Measurements from ENCODE around the gene EIF2D.
A peak's percentile ranks its signal among the peaks of the same experiment; 100 is the strongest.

The EIF2D gene

GRCh38 chr1:206556750-206557635 is 55.3 kb downstream of the EIF2D start:
- TF ChIP-seq REST (IDR thresholded peaks at IDR 0.05; ENCODE audit: insufficient read depth in 1 of 2, low read depth in 2 of 2, low read length in 2 of 2): peak; percentile 37 to 80; a peak in 3 of 4 replicates
- no peak for TF ChIP-seq SIN3A (IDR thresholded peaks at IDR 0.05; ENCODE audit: borderline replicate concordance, insufficient read depth, low read length)
- no peak; the same call in 1 of the 2 replicates for TF ChIP-seq POLR2AphosphoS5 (IDR thresholded peaks at IDR 0.05; ENCODE audit: low read depth, low read length)
- TF ChIP-seq FOXP2 (optimal IDR thresholded peaks at IDR 0.05; ENCODE audit: borderline replicate concordance, extremely low read depth, extremely low read length, insufficient read depth): peak; percentile 54

GRCh38 chr1:206556047-206556749 is 56.1 kb downstream of the EIF2D start:
- no peak for TF ChIP-seq POLR2AphosphoS5 (IDR thresholded peaks at IDR 0.05; ENCODE audit: low read depth, low read length)
- TF ChIP-seq REST (IDR thresholded peaks at IDR 0.05; ENCODE audit: insufficient read depth in 1 of 2, low read depth in 2 of 2, low read length in 2 of 2): no peak
- TF ChIP-seq SIN3A (IDR thresholded peaks at IDR 0.05; ENCODE audit: borderline replicate concordance, insufficient read depth, low read length): no peak
- TF ChIP-seq TAF1 (IDR thresholded peaks at IDR 0.05; ENCODE audit: borderline replicate concordance, insufficient read depth, low read length): no peak
- no peak for TF ChIP-seq FOXP2 (optimal IDR thresholded peaks at IDR 0.05; ENCODE audit: borderline replicate concordance, extremely low read depth, extremely low read length, insufficient read depth)

- no peak for TF ChIP-seq REST (IDR thresholded peaks at IDR 0.05; ENCODE audit: insufficient read depth in 1 of 2, low read depth in 2 of 2, low read length in 2 of 2)
- no peak for TF ChIP-seq FOXP2 (optimal IDR thresholded peaks at IDR 0.05; ENCODE audit: borderline replicate concordance, extremely low read depth, extremely low read length, insufficient read depth)
- no peak for TF ChIP-seq TAF1 (IDR thresholded peaks at IDR 0.05; ENCODE audit: borderline replicate concordance, insufficient read depth, low read length)
- TF ChIP-seq SIN3A (IDR thresholded peaks at IDR 0.05; ENCODE audit: borderline replicate concordance, insufficient read depth, low read length): no peak
- TF ChIP-seq POLR2AphosphoS5 (IDR thresholded peaks at IDR 0.05; ENCODE audit: low read depth, low read length): no peak
Measured at GRCh38 chr1:206555473-206555935, 56.8 kb downstream of the EIF2D start.

- TF ChIP-seq POLR2AphosphoS5 (IDR thresholded peaks at IDR 0.05; ENCODE audit: low read depth, low read length) (no peak), TAF1 (IDR thresholded peaks at IDR 0.05; ENCODE audit: borderline replicate concordance, insufficient read depth, low read length) (no peak), FOXP2 (optimal IDR thresholded peaks at IDR 0.05; ENCODE audit: borderline replicate concordance, extremely low read depth, extremely low read length, insufficient read depth) (no peak), REST (IDR thresholded peaks at IDR 0.05; ENCODE audit: insufficient read depth in 1 of 2, low read depth in 2 of 2, low read length in 2 of 2) (no peak), SIN3A (IDR thresholded peaks at IDR 0.05; ENCODE audit: borderline replicate concordance, insufficient read depth, low read length) (no peak)
Measured at GRCh38 chr1:206554701-206555472, 57.4 kb downstream of the EIF2D start.

Measured in PFSK-1 (cell line).